ENCODE data around the gene TEC.

Gene TEC

DNA sequence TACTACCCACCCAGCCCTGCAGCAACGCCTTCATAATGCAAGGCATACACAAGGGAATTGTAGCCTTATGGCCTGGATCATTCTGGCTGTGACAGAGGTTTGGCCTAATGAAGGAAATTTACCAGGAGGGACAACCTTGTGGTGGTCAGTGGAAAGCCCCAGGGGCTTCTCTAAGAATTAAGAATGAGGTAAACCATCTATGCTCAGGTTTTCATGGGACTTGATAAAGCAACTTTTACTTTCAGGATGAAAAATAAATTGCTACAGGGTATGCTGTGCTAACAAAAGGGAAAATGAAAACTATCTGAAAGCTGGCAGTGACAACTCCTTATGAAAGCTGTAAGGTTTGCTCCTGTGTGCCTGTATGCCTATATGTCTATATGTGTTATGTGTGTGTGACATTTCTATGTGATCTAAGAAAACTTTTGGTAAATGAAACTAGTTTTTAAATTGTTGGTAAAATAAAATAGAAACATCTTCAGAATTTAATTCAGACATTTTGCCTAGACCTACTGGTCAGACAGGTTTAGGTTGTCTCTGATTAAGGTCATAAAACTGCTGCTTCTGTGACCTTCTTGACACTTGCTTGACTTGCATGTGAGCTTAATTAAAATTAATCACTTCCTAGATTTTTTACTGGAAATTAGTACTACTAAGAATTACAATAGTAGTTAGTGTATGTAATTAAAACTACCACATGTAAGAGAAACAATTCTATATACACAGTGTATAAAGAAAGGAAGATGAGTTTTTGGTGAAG lies 115.7 kb downstream of the TEC start:
- no peak for DNase-seq

DNA sequence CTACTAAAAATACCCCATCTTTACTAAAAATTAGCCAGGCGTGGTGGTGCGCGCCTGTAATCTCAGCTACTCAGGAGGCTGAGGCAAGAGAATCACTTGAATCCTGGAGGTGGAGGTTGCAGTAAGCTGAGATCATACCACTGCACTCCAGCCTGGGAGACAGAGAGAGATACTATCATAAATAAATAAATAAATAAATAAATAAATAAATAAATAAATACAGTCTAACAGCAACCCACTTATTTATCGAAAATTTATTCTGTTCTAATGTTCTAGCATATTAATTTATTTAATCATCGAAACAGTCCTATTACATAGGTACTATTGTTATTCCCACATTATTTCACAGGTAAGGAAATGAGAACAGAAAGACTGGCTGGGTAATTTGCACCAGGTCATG lies 117.4 kb downstream of the TEC start:
- DNase-seq, result no peak

DNA sequence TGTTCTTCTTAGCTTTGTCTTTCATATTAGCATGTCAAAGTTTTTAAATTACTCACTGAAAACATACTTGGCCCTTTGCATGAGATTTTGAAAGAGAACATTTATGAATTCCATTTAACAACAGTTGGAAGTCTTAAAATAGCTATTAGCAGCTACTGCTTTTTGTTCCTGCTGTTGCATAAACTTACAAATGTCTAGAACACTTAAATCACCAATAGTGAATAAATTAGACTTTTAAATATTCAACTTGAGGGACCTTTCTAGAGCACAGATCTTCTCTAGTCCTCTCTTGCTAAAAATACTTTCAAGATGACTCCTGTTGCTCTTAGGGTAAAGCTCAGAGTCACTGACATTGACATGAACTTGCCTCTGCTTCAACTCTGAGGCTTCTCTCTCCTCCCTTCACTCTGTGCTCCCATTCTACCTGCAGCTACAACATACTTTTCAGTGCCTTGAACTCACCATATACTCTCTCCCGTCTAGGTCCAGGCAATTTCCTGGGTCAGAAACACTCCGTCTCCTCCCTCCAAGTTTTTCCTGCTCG lies 119.7 kb downstream of the TEC start:
- DNase-seq, result no peak

DNA sequence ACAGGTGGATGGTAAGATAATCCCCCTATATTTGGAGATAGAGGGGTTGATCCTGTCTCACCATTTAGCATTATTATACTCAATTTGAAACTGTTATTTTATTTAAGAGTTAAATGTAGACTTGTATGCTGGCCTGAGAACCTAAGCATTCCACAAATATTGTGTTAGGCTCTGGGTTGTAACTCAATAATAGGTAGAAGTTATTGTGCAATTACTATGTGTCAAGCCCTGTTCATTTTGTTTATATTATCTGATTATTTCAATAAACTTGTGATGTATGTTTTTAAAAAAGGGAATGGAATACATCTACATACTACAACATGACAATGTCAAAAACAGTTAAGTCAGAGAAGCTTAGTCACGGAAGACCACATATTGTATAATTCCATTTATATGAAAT lies 122.0 kb downstream of the TEC start:
- DNase-seq, result no peak

DNA sequence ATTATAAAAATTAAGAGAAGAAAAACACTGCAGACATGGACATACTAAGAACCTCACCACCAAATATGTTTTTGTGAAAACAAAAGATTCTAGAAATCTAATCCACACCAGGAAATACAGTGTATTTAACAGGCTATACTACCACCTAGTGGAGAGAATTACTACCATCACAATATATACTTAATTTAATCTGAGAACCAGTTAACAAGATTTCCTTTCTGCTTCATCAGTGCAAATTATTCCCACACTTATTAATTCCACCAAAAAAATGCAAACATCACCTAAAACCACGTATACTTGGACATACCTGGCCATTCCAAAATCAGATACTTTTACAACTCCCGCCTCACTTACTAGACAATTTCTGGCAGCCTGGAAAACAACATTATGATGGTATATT lies 128.6 kb downstream of the TEC start:
- peak; percentile 61 for DNase-seq

DNA sequence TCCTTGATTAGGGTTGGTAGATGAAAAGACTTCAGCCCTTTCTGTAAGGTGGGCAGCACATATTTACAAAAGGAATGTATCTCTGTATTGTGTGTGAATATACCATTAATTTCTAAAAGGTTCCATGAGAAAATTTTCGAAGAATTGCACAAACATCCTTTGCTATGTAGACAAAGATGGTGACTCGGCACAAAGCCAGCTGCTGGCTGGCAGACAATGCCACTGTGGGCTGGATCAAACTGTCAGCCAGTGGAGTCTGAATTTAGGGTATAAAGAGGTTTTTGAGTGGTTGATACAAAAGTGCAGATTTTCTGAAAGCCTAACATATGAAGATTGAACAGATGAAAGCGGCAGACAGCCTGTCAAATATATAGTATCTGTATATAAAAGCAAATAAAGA lies 129.9 kb downstream of the TEC start:
- peak; percentile 36 for DNase-seq

DNA sequence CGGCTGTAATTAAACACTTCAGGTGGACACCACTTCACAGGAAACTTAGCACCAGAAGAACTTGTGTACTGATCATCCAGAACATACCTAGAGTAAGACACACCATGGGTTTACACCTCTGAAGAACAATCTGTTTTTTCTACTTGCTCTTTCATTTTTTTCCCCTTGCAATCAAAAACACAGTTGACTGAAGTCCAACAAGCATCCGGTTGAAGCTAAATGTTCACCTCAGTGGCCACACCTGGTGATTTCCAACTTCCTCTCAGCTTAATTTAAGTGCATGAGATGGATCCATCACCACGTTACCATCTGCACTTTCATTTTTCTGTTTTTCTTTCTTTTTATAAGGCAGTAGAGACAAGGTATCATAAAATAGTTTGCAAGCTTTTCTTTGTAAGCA lies 130.7 kb downstream of the TEC start:
- no peak for DNase-seq

DNA sequence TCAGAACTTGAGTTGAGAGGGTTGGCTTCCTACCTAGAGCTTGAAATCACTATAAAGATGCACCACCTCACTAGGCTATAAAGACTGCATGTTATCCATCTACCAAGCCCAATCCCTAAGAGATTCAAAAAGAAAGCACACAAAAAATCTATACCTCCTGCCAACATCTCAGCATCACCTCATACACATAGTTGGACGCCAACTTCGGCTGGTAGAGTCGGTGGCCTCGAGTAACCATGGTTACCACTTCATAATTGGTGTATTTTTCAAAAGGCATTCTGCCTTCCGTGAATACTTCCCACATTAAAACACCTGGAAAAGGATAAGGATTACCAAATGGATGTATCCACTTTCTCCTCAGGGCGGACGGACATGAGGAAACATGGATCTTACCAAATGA lies 131.1 kb downstream of the TEC start:
- no peak for DNase-seq

DNA sequence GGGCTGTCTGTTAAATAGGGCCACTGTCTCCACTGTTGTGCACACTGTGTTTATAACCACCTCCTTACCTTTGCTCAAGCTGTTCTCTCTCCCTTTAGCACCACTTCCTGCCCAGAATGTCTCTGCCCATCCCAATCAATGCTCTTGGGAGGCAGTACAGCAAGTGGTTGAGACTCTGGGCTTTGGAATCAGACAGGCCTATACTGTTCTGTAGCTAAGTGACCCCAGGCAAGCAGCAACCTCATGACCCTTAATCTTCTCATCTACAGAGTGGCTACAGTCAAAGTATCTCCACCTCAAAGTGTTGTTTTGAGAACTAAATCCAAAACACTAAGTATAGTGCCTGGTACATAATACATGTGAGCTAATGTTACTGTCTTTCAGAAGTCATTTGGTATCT lies 131.8 kb downstream of the TEC start:
- no peak for DNase-seq

DNA sequence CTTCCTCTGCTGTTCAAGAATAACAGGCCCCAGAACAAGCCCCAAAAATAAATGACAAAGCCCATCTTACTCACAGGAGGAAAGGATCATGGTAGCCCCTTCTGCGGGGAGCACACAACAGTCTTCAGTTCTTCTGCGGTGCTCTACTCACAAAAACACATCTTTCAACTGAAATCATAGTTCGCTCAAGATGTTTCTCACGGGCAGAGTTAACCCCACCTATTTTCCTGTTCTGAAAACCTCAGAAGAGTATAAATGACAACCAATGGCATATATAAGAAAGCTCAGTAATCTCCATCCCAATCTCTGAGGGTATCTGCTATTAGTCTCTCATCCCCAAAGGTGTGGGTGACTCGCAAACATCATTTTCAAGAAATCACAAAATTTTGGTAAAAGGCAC lies 135.6 kb downstream of the TEC start, which contains the start of gene TXK:
TSS of gene TXK (minus strand) at position 170 of the 400 bp plus-strand sequence. CDS start at position 90, 80 bp downstream.
- DNase-seq, result no peak

DNA sequence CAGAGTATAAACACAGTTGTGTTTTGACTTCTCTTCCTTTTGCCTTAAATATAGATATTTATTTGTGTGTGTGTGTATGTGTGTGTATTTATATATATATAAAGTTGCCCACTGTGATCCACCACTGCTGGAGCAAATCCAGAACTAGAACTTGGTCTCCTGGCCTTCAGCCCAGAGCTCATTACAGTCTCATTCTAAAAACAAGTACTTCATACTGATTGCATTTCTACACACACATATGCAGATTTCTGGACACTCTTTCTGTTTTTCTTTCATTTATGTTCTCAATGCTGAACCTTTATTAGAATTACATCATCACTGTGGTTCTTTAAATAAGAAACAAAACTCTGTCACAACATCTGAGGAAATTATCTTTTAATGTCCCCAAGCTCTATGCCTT lies 136.0 kb downstream of the TEC start:
- DNase-seq, result peak; percentile 16

DNA sequence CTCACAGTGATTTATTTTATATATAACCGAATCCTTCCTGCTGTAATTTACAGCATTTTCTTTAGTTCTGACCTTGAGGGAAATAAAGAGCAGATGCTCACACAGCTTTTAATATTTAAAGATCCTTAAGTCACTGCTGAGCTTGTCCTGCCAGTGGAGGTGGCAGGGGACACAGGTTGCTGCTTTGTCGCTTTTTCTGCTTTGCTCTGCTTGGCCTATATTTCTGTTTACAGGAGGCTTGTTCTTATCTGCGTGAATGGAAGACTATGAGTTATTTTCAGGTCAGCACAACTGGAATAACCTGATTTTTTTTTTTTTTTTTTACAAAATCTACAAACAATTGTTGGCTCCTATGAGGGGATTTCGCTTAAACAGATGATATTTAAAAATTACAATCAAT lies 137.9 kb downstream of the TEC start:
- no peak for DNase-seq

DNA sequence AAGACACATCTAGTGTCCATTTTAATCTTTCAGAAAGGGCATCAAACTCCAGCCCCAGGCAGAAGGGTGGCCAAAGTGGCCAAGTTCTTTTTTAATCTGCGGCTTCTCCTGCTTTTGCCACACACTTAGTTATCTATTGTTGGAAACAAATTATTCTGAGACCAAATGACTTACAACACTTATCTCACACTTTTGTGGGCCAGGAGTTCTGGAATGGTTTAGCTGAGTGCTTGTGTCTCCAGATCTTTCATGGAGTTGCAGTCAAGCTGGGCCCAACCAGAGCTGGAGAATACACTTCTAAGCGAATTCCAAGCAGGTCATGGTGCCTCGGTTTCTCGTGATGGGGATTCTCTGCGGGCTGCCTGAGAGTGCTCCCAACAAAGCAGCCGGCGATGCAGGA lies 139.5 kb downstream of the TEC start:
- no peak for DNase-seq

DNA sequence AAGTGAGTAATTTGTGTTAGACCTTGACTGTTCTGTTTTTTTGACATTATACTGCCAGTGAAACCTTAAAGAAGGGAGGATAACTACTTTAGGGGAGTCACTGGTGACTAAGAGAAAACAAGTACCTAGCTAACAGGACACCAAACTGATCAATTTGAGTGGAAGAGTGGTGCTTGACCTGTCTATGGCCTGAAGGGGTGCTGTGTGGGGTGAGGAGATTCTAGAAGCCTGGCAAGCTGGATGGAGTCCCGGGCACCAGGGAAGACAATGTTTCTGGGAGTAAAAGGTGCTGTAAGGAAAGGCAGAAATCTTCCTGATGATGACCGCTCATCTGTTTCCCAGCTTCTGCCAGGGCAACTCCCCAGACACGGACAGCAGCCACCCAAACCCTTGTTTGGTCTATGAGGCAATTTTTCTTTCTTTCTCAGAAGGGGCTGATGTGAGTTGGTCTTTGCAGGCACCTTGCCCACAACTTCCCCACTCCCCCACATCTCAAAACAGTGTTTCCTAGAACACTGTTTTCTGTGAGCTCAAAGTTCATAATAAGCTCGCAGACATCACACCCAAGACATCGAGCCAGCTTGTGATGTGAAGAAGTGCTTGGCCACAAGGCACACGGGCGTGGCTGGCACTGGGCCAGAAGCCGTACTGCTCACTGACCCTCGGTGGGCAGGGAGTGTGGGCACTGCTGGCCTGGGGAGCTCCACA lies 140.2 kb downstream of the TEC start:
- peak; percentile 39 for DNase-seq

DNA sequence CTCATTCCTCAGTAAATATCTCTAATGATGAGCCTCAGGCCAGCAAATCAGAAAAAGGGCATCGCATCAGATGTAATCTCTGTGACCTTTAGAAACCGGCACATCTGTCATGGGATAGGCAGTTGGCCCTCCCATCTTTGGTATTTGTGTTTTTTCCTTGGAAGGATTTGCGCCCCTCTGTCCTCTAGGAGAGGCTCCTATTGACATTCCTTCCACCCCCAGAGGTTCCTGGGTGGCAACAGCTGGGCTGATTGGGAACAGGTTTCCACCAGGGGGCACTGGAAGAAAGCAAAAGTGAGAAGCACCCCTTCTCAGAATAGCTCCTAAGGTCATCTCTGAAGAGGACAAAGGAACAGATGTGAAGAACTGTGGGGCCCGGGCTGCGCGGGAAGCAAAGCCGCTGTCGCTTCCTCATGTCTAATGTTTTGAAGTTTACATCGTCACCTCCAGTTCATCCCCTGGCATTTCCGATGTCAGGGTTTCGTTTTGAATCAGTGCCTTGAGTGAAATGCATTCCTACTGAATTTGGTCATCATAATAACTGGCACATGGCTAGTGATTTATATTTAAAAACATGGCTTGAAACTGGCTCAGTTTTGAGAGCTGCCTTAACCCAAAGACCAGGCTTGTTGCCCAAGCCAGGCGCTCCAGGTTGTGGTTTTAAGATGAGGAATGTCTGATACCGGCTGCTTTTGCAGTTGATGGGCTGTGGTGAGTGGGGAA lies 141.8 kb downstream of the TEC start:
- DNase-seq, result peak; percentile 79

DNA sequence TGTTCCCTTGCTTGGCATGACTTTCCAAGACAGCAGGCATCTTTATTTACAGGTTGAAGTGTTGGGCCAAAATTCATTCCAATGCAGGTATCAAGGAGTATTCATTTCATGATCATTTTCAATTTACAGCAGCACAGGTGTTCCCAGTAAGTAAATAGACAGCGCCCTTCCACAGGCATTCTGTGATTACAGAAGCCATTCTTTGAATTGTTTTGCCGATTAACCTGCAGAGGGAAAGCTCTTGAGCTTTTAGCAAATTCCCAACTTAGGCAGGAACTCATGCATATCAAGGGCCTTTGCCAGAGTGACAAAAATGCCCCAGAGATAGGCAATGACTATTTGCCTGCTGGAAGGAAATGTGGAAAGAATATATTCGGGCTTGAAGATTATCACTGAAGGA lies 142.4 kb downstream of the TEC start:
- no peak for DNase-seq

DNA sequence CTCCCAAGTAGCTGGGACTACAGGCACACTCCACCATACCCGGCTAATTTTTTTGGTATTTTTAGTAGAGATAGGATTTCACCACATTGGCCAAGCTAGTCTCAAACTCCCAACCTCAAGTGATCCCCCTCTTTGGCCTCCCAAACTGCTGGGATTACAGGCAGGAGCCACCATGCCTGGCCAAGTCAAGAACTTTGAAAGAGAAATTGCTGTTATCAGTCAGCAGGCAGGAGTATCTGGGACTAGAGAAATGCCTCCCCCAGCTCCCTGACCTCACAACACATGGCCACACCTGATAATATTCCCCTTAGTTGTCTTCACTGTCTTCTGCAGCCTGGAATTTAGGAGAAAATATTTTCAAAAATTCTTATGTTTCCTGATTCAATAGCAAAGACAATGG lies 143.0 kb downstream of the TEC start:
- peak; percentile 44 for DNase-seq

DNA sequence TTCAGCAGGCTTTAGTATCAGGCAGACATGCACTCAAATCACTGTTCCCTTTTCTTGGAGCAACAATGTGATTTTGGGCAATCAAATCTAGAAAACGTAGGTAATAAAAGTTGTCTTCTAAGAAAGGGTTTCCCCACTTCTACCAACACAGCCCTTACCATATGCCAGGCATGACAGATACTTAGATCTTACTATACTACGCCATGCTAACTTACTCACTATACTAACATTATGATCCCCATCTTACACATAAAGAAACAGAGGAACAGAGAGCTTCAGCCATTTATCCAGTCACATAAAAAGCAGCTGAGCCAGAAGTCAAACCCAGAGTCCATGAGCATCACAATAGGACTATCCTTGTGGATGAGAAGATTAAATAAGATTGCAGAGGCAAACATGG lies 144.8 kb downstream of the TEC start:
- no peak for DNase-seq

DNA sequence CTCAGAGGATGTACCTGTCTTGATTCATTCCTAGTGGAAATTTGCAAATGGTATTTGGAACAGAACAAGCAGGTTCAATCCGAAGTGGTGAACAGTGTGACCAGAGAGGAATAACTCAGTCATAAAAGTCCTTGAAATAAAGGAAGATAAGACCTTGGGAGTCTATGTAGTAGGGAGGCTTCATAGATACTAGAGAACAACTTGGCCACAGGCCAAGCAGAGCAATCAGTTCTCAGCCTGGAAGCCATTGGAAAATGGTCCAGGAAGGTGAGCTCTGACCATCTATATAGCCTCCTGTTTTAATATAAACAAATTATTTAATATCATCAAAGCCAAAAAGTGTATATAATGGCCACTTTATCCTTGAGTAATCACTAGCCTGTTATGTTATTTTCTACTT lies 146.9 kb downstream of the TEC start:
- DNase-seq, result no peak

DNA sequence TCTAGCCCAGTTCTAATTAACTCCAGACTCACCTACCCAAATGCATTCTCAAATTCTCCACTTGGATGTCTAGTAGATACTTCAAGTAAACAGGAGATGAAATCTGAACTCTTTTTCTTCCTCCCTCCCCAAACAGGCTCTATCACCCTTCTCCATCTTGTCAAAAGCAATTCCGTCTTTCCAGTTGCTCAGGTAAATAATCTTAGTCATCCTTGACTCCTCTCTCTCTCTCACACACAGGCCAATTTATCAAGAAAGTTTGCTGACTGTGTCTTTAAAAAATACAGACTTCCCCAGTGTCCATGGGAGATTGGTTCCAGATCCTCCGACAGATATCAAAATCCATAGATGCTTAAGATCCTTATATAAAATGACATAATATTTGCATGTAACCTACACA lies 148.5 kb downstream of the TEC start:
- no peak for DNase-seq

DNA sequence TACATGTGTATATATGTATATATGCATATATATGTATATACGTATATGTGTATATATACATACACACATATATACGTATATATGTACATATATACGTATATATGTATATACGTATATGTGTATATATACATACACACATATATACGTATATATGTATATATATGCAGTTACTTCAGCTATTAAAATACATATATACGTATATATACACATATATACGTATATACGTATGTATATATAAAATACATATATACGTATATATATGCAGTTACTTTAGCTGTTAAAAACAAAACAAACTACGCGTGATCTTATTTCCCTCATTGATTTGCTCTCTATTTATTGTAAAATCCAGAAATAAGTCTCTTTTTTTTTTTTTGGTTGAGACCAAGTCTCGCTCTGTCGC lies 149.5 kb downstream of the TEC start:
- no peak for DNase-seq

DNA sequence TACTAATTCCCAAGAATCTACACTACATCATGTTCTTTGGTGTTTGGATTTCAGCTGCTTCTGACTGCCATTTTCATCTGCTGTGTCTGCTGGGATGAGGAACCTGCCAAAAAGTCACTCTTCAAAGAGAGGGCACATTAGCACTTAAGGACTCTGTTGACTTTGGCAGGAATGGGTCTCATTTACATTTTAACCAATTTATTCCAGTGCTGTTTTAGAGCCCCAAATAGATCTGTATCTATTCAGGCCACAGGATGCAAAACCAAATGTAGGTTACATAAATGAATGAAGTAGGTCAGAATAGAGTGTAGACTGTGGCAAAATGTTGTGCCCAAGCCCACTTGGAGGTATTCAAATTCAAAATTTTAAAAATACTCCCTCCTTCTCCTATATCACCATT lies 150.0 kb downstream of the TEC start:
- no peak for DNase-seq

DNA sequence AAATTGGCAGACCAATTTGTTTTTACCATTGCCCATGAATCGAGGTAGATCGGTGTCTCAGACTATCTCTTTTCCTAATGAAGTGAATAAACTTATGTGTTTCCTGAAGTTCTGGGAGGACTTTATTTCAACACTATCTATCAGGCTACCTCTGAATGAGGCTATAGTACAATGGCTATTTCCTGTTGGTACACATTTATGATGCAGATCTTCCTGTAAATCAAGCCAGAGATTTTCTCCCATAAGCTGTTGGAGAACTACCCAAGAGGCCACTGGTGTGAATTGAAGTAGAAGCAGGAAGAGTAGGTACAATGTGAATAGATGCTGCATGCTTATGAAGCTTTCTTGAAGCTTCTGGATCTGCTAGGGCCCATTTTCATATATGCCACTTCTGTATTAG lies 151.6 kb downstream of the TEC start:
- no peak for DNase-seq

DNA sequence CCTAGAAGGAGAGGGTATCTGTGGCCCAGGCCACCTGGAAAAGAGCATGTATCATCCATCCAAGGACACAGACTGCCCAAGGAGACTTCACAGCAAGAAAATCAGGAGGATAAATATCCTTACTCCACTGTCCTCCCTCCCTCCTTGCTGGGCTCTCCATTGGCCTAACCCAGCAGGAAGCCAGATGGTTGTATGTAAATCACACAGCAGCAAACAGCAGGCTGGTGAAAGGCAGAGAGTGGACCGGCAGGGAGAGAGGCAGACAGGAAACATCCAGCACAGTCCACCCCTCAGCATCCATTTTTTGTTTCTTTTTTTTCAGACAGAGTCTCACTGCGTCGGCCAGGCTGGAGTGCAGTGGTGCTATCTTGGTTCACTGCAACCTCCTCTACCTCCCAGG lies 153.1 kb downstream of the TEC start:
- no peak for DNase-seq
